Effector CD8-positive, alpha-beta T cell (primary cell): ENCODE data around the gene FSD1L.
"Not testable (repeated sequence)": the region's sequence is repeated elsewhere in the genome, so short reads cannot be mapped to it uniquely, and the experiment has no call there.

ENCODE experiments used
- DNase-seq: peaks from one replicate; lab custom pipeline; 2025; lab: John Stamatoyannopoulos, UW

Gene FSD1L

GRCh38 chr9:105484226-105484625 lies 36.4 kb downstream of the FSD1L start:
- no peak for DNase-seq

- DNase-seq: no peak
These were observed 37.3 kb downstream of the FSD1L start for GRCh38 chr9:105485131-105485530.

GRCh38 chr9:105496826-105497225 lies 49.0 kb downstream of the FSD1L start:
- no peak for DNase-seq

- no peak for DNase-seq
These were observed 49.9 kb downstream of the FSD1L start for GRCh38 chr9:105497704-105498103.

GRCh38 chr9:105500108-105500766 lies 52.4 kb downstream of the FSD1L start:
- DNase-seq: no peak

GRCh38 chr9:105501414-105501813 lies 53.6 kb downstream of the FSD1L start:
- no peak for DNase-seq

- DNase-seq: no peak
These were observed 54.4 kb downstream of the FSD1L start for GRCh38 chr9:105502276-105502675.

GRCh38 chr9:105503881-105504280 lies 56.0 kb downstream of the FSD1L start:
- DNase-seq: no peak

GRCh38 chr9:105507096-105507790 lies 59.4 kb downstream of the FSD1L start:
- no peak for DNase-seq

GRCh38 chr9:105508530-105508929 lies 60.7 kb downstream of the FSD1L start:
- no peak for DNase-seq

- DNase-seq: no peak
These were observed 62.2 kb downstream of the FSD1L start for GRCh38 chr9:105510024-105510423.

GRCh38 chr9:105511446-105511845 lies 63.6 kb downstream of the FSD1L start:
- no peak for DNase-seq

GRCh38 chr9:105515811-105516413 lies 68.1 kb downstream of the FSD1L start:
- no peak for DNase-seq

GRCh38 chr9:105519710-105520369 lies 72.0 kb downstream of the FSD1L start:
- not testable (repeated sequence) for DNase-seq

- DNase-seq: not testable (repeated sequence)
These were observed 73.2 kb downstream of the FSD1L start for GRCh38 chr9:105520992-105521391.

GRCh38 chr9:105522618-105523385 lies 75.0 kb downstream of the FSD1L start:
- DNase-seq: not testable (repeated sequence)

- DNase-seq: no peak
These were observed 83.7 kb downstream of the FSD1L start for GRCh38 chr9:105531530-105531929.

- DNase-seq: no peak
These were observed 88.3 kb downstream of the FSD1L start for GRCh38 chr9:105535920-105536668.

GRCh38 chr9:105539452-105539851 lies 91.6 kb downstream of the FSD1L start:
- DNase-seq: no peak

- no peak for DNase-seq
These were observed 94.0 kb downstream of the FSD1L start for GRCh38 chr9:105541838-105542237.

- no peak for DNase-seq
These were observed 106.2 kb downstream of the FSD1L start for GRCh38 chr9:105554042-105554441.
